Astrocyte of the spinal cord (primary cell): ENCODE results near the gene PPP1R3A.

Source experiments
- DNase-seq: peaks from one replicate; pipeline ENCODE4 v3.0.0; 2011; ENCODE audit warnings: low read depth, low spot score
- H3K4me3 ChIP-seq: 2 replicates; pipeline ENCODE4 v1.5.1; 2011; ENCODE audit warnings: low read depth, mild to moderate bottlenecking, low read length, moderate library complexity
- CTCF ChIP-seq: IDR thresholded peaks from 2 replicates; pipeline ENCODE4 v1.5.1; 2012; ENCODE audit warnings: low read depth, mild to moderate bottlenecking, low read length, inconsistent platforms
- in situ Hi-C: cut with HindIII; loops from 2 replicates; pipeline ENCODE4 v1.10.0; 2017; ENCODE audit warnings: low sequenced_read_pairs

The PPP1R3A gene

DNA sequence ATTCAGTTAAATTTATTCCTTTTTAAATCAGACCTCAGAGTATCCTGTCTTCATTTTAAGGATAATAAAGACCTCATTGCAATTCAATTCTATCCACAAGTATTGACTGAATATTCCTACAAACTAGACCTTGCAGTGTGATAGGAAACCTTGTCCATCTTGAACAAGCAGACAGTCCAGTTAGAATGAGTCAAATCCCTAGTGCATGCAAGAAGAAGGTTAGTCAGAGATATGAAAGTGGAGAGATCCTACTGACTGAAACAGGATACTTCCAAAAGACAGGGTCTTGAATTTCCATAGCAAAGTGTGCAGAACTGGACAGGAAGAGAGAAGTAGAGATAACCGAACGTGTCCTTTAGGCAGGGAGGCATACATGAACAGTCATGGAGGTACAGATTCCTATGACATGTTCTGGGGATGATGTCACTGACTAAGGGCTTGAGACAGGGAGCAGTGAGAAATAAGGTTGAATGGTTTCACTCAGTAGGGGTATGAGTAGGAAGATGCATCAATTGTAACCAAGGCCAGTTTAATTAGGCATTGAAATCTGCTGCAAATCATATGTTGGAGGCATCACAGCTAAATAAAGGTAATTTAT lies 45.2 kb downstream of the PPP1R3A start:
- DNase-seq, result peak; percentile 9
- in situ Hi-C loops, result no loop called here
- no peak for TF ChIP-seq CTCF
- H3K4me3 ChIP-seq, result no peak overlapping the region

DNA sequence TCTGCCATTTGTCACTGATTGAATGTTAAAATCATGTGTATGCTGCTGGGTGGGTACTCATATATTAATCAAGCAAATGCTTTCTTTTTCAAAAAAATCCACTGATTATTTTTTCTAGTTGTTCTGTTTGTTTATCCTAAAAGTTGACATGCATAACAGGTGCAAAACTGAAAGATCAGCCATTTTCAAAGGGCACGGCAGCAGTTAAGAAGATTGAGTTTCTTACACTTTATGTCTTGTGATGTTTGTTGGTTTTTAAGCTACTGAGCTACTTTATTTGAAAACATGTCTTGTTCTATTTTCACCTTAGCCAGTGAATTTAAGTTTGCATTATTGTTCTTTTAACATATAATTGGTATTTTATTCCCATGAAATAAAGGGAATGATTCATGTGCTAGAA lies 45.8 kb downstream of the PPP1R3A start:
- DNase-seq, result no peak
- in situ Hi-C loops, result no loop called here
- no peak overlapping the region for H3K4me3 ChIP-seq
- no peak for TF ChIP-seq CTCF

- no peak for TF ChIP-seq CTCF
- H3K4me3 ChIP-seq, result no peak overlapping the region
- DNase-seq, result no peak
- in situ Hi-C loops, result no loop called here
These were observed 51.5 kb downstream of the PPP1R3A start for GRCh38 chr7:113867325-113867724.

DNA sequence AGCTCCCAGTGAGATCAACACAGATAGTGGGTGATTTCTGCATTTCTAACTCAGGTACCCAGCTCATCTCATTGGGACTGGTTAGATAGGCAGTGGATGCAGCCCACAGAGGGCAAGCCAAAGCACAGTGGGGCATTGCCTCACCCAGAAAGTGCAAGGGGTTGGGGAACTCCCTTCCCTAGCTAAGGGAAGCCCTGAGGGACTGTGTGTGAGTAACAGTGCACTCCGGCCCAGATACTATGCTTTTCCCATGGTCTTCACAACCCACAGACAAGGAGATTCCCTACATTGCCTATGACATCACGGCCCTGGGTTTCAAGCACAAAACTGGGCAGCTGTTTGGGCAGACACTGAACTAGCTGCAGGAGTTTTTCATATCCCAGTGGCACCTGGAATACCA lies 62.8 kb downstream of the PPP1R3A start:
- no peak for TF ChIP-seq CTCF
- in situ Hi-C loops, result no loop called here
- H3K4me3 ChIP-seq, result no peak overlapping the region
- no peak for DNase-seq

DNA sequence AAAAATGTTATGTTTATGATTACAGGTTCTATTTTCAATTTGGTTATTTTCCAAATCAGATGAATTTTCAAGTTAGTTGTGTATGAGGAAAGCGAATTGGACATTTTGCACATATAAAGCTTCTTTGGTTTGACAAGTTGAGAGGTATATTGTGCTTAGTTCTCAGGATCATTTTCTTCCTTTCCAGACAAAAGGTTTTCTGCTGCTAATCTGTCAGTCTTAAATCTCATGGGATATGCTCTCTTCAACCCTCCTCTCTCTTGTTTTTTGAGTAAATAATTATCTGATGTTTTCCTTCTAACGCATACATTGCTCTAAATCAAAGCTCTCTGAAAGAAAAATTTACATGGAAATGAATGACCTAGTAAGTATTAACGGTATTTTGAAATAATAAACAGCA lies 77.9 kb downstream of the PPP1R3A start:
- no peak for DNase-seq
- in situ Hi-C loops, result no loop called here
- no peak for TF ChIP-seq CTCF
- H3K4me3 ChIP-seq, result no peak overlapping the region

GRCh38 chr7:113835367-113835766 lies 83.4 kb downstream of the PPP1R3A start:
- no peak for DNase-seq
- no peak for TF ChIP-seq CTCF
- no peak overlapping the region for H3K4me3 ChIP-seq
- in situ Hi-C loops, result no loop called here

- H3K4me3 ChIP-seq, result no peak overlapping the region
- in situ Hi-C loops, result no loop called here
- no peak for TF ChIP-seq CTCF
- DNase-seq, result no peak
These were observed 86.5 kb downstream of the PPP1R3A start for GRCh38 chr7:113832196-113832745.
